ENCODE data around the gene SRSF5.

The SRSF5 gene

GRCh38 chr14:69789118-69789640 lies 22.2 kb downstream of the SRSF5 start:
- H3K4me1 ChIP-seq (ENCODE audit: low read length), result no peaks in the 10 kb centered on the region
- TF ChIP-seq, protein P1, sequence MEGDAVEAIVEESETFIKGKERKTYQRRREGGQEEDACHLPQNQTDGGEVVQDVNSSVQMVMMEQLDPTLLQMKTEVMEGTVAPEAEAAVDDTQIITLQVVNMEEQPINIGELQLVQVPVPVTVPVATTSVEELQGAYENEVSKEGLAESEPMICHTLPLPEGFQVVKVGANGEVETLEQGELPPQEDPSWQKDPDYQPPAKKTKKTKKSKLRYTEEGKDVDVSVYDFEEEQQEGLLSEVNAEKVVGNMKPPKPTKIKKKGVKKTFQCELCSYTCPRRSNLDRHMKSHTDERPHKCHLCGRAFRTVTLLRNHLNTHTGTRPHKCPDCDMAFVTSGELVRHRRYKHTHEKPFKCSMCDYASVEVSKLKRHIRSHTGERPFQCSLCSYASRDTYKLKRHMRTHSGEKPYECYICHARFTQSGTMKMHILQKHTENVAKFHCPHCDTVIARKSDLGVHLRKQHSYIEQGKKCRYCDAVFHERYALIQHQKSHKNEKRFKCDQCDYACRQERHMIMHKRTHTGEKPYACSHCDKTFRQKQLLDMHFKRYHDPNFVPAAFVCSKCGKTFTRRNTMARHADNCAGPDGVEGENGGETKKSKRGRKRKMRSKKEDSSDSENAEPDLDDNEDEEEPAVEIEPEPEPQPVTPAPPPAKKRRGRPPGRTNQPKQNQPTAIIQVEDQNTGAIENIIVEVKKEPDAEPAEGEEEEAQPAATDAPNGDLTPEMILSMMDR (IDR thresholded peaks at IDR 0.05; ENCODE audit: low read depth, low read length), result no peak
- no peak for TF ChIP-seq EZH2phosphoT487 (IDR thresholded peaks at IDR 0.05; ENCODE audit: low read depth)
- H3K27me3 ChIP-seq (ENCODE audit: low read depth, low read length), result no peaks in the 10 kb centered on the region
- H4K20me1 ChIP-seq (ENCODE audit: insufficient read depth, low read length), result no peaks in the 10 kb centered on the region
- H2AFZ ChIP-seq (ENCODE audit: low read depth, low read length), result no peak overlapping the region
- no peaks in the 10 kb centered on the region for H3K36me3 ChIP-seq (replicated peaks; ENCODE audit: low read depth, low read length)
- no peak overlapping the region for H3K9ac ChIP-seq (ENCODE audit: low read length)
- H3K79me2 ChIP-seq (ENCODE audit: low read length), result no peaks in the 10 kb centered on the region
- no peak overlapping the region for H3K27ac ChIP-seq (ENCODE audit: low read length)
- no peak overlapping the region for H3K4me3 ChIP-seq (ENCODE audit: low read length)
- H3K9me3 ChIP-seq (ENCODE audit: insufficient read depth, low read length), result no peaks in the 10 kb centered on the region
- no peak overlapping the region for H3K4me2 ChIP-seq (ENCODE audit: low read length)

- TF ChIP-seq, protein P1 (IDR thresholded peaks at IDR 0.05; ENCODE audit: low read depth, low read length), result no peak
- no peak for TF ChIP-seq EZH2phosphoT487 (IDR thresholded peaks at IDR 0.05; ENCODE audit: low read depth)
- Histone ChIP-seq H3K4me3 (ENCODE audit: low read length) (no peak overlapping the region), H3K79me2 (ENCODE audit: low read length) (no peaks in the 10 kb centered on the region), H3K4me2 (ENCODE audit: low read length) (no peak overlapping the region), H3K9me3 (ENCODE audit: insufficient read depth, low read length) (no peaks in the 10 kb centered on the region), H4K20me1 (ENCODE audit: insufficient read depth, low read length) (no peaks in the 10 kb centered on the region), H3K9ac (ENCODE audit: low read length) (no peak overlapping the region), H2AFZ (ENCODE audit: low read depth, low read length) (no peak overlapping the region), H3K4me1 (ENCODE audit: low read length) (no peaks in the 10 kb centered on the region), H3K36me3 (replicated peaks; ENCODE audit: low read depth, low read length) (no peaks in the 10 kb centered on the region), H3K27me3 (ENCODE audit: low read depth, low read length) (no peaks in the 10 kb centered on the region), H3K27ac (ENCODE audit: low read length) (no peak overlapping the region)
These were observed 26.0 kb downstream of the SRSF5 start for GRCh38 chr14:69792887-69793421.

DNA sequence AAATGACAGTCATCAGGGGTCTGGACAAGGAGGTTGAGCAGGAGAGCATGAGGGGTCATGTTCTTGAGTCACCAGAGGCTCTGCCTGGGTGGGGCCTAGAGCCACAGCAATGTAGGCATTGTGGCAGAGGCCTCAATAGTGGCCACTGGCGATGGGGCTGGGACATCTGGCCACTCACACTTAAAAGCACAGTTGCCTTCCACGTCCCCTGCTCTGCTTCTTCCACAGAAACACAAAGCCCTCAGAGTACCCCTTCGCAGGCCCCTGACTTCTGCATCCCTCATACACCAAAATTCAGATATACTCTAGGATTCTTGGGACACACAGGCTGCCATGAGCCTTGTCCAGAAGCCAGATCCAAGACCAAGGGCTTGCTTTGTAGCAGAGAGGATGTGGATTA lies 27.8 kb downstream of the SRSF5 start:
- Histone ChIP-seq H3K9ac (ENCODE audit: low read length) (no peak overlapping the region), H3K79me2 (ENCODE audit: low read length) (no peaks in the 10 kb centered on the region), H3K4me2 (ENCODE audit: low read length) (no peak overlapping the region), H3K27ac (ENCODE audit: low read length) (no peak overlapping the region), H2AFZ (ENCODE audit: low read depth, low read length) (no peak overlapping the region), H3K9me3 (ENCODE audit: insufficient read depth, low read length) (no peaks in the 10 kb centered on the region), H3K36me3 (replicated peaks; ENCODE audit: low read depth, low read length) (no peaks in the 10 kb centered on the region), H3K27me3 (ENCODE audit: low read depth, low read length) (no peaks in the 10 kb centered on the region), H3K4me3 (ENCODE audit: low read length) (no peak overlapping the region), H4K20me1 (ENCODE audit: insufficient read depth, low read length) (no peaks in the 10 kb centered on the region), H3K4me1 (ENCODE audit: low read length) (no peaks in the 10 kb centered on the region)
- TF ChIP-seq, protein P1 (IDR thresholded peaks at IDR 0.05; ENCODE audit: low read depth, low read length), result no peak
- no peak for TF ChIP-seq EZH2phosphoT487 (IDR thresholded peaks at IDR 0.05; ENCODE audit: low read depth)

DNA sequence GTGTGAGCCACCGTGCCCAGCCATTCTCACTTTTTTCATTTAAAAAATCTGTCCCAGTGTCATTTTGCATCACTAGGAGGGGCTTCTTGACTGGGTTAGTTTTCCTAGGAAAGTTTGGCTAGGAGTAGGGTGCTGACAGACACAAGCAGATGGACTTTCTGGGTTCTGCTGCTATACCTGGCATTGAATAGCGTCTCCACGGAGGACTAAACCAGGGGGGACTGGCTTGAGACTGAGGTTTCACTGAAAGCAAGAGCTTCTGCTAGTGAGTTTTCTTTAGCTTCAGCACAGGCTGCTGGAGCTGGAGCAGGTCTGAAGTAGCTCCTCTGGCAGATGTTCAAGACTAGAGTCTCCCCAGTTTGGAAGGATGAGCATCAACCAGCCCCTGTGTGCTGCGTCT lies 28.7 kb downstream of the SRSF5 start:
- no peak overlapping the region for H3K4me2 ChIP-seq (ENCODE audit: low read length)
- no peak for TF ChIP-seq EZH2phosphoT487 (IDR thresholded peaks at IDR 0.05; ENCODE audit: low read depth)
- TF ChIP-seq, protein P1 (IDR thresholded peaks at IDR 0.05; ENCODE audit: low read depth, low read length), result no peak
- H3K9ac ChIP-seq (ENCODE audit: low read length), result no peak overlapping the region
- no peak overlapping the region for H3K4me3 ChIP-seq (ENCODE audit: low read length)
- no peaks in the 10 kb centered on the region for H3K79me2 ChIP-seq (ENCODE audit: low read length)
- H3K9me3 ChIP-seq (ENCODE audit: insufficient read depth, low read length), result no peaks in the 10 kb centered on the region
- H3K36me3 ChIP-seq (replicated peaks; ENCODE audit: low read depth, low read length), result no peaks in the 10 kb centered on the region
- H2AFZ ChIP-seq (ENCODE audit: low read depth, low read length), result no peak overlapping the region
- no peaks in the 10 kb centered on the region for H3K27me3 ChIP-seq (ENCODE audit: low read depth, low read length)
- no peaks in the 10 kb centered on the region for H3K4me1 ChIP-seq (ENCODE audit: low read length)
- H3K27ac ChIP-seq (ENCODE audit: low read length), result no peak overlapping the region
- no peaks in the 10 kb centered on the region for H4K20me1 ChIP-seq (ENCODE audit: insufficient read depth, low read length)
